Frontal cortex (tissue), 4 donors: ENCODE measurements around the gene CEP76. TPM values are rescaled to one million over a fixed set of nuclear protein-coding genes. Genes with fewer than 3 reads are reported as not detected.

Experiments used
- DNase-seq, 2 donors: peaks; one replicate each; pipeline ENCODE4 v3.0.0; 2012; ENCODE audit warnings: low spot score in 2 of 2
- FAIRE-seq: peaks from 2 replicates; lab custom pipeline; 2012; peaks lifted over from hg19 to GRCh38; lab: Jason Lieb, UNC
- total RNA-seq: library from RNA; depleted of rRNA; stranded (reverse); fragments of >200 nt; gene quantifications from one replicate; pipeline ENCODE4 v1.2.3, GENCODE V29; 2014
- donor health status: control.
- donor health status: control.
- donor health status: control.

CEP76 gene, protein sequence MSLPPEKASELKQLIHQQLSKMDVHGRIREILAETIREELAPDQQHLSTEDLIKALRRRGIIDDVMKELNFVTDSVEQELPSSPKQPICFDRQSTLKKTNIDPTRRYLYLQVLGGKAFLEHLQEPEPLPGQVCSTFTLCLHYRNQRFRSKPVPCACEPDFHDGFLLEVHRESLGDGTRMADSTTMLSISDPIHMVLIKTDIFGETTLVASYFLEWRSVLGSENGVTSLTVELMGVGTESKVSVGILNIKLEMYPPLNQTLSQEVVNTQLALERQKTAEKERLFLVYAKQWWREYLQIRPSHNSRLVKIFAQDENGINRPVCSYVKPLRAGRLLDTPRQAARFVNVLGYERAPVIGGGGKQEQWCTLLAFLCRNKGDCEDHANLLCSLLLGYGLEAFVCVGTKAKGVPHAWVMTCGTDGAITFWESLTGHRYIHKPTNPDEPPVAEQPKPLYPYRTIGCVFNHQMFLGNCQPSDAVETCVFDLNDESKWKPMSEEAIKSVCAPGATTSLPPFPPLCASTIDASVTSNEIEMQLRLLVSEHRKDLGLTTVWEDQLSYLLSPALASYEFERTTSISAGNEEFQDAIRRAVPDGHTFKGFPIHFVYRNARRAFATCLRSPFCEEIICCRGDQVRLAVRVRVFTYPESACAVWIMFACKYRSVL
- total RNA-seq = 24.5 TPM

- DNase-seq (peak; percentile 83 to 85), FAIRE-seq (no peak)
Observed at GRCh38 chr18:12702221-12703095, at the start of gene CEP76, which contains the start of gene PSMG2. TSS of gene CEP76 (minus strand) at chr18:12702723. CDS start at chr18:12702548, 175 bp downstream. TSS of gene PSMG2 (plus strand) at chr18:12703042. CDS start at chr18:12703108, 66 bp downstream.

DNA sequence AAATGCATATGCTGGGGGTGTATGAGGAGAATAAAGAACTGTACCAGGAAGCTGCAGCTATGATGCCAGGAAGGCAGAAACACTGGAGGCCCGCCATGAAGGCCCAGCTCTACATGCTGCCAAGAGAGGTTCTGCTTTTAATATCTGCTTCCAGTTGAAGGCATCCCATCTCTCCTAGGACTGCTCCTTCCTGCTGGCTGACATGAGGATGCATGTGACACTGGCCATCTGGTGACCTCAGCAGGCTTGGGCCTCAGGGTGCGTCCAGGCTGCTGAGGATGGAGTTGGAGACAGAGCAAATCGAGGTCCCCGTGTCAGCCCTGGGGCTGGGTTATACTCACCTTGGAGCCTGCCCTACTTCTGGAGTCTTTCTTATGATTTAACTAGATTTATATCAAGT, 49.4 kb upstream of the CEP76 start:
- FAIRE-seq = no peak

GRCh38 chr18:12751503-12751884, 49.0 kb upstream of the CEP76 start:
- no peak for FAIRE-seq

More for the DNA sequence above, 49.4 kb upstream of the CEP76 start:
- no peak for DNase-seq

DNA sequence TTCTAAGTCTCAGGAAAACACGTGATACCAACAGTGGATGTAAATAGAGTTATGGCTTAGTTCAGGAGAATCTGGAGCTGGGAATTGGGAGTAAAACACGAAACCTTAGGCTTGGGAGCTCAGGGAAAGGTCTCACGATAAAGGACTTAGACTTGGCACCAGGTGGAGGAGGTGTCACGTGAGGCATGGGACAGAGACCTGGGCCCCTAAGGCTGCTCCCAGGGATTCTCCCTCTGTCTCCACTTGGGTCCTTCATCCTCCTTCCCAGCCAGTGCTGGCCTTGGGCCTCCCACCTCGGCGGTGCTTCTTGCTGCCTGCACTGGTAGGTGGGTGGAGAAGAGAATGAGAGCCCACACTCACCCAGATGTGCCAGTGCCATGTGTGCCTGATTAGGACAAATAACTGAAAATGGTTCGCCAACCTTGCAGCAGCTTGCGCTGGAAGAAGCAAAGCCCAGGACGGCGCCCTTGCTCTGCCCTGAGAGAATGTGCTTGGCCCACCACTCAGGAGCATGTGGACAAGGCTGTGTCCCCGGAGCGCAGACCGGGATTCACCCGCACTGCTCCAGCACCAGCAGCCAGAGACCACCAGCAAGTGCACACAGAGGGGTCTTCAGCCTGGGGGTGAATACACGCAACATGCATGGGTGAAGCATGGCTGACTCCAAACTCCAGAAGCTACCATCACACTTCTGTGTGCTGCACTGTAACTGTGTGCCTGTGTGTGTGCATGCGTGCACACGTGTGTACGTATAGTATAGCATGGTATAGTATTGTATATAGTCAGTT, 48.4 kb upstream of the CEP76 start:
- DNase-seq (no peak), FAIRE-seq (no peak)

More at GRCh38 chr18:12751503-12751884, 49.0 kb upstream of the CEP76 start:
- DNase-seq = no peak

DNA sequence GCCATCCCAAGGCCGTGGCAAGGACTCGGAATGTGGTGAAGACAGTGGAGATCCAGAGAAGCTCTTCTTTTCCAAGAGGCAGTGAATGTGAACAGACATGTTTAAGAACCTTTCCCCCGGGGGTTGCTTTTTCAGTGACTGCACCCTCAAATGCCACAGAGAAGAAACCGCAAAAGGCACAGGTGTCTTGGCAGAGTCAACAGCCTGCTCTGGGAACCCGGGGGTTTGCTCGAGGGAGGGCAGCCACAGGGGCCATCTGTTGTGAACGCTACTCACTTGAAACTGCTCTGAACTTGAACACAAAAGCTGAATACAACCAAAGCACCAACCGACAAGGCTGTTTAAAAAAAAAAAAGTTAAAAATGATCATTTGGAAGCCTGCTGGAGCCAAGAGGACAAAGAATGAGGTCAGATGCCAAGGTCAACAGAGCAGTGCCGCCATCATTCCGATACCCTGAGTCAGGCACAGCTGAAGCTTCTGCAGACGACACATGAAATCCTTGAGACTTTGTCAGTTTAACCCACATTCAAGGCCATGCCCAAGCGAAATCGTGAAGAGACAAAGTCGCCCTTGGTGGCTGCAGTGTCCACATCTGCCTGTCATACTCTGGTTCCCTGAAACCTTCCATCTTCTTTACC, 47.7 kb upstream of the CEP76 start:
- DNase-seq (no peak), FAIRE-seq (no peak)

- FAIRE-seq (no peak), DNase-seq (no peak)
Observed at GRCh38 chr18:12749121-12749520, 46.6 kb upstream of the CEP76 start.

DNA sequence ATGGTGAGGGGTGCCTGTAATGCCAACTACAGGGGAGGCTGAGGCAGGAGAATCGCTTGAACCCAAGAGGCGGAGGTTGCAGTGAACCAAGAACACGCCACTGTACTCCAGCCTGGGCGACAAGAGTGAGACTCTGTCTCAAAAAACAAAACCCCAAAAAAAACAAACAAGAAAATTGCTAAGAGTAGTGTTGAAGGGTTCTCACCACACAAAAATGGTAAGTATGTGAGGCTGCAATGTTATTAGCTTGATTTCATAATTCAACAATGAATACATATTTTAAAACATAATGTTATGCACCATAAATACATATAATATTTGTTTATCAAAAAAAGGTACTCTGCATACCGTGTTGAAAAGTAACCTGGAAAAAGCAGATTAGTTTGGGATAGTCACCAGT, 46.1 kb upstream of the CEP76 start:
- FAIRE-seq = no peak
- DNase-seq = no peak

DNA sequence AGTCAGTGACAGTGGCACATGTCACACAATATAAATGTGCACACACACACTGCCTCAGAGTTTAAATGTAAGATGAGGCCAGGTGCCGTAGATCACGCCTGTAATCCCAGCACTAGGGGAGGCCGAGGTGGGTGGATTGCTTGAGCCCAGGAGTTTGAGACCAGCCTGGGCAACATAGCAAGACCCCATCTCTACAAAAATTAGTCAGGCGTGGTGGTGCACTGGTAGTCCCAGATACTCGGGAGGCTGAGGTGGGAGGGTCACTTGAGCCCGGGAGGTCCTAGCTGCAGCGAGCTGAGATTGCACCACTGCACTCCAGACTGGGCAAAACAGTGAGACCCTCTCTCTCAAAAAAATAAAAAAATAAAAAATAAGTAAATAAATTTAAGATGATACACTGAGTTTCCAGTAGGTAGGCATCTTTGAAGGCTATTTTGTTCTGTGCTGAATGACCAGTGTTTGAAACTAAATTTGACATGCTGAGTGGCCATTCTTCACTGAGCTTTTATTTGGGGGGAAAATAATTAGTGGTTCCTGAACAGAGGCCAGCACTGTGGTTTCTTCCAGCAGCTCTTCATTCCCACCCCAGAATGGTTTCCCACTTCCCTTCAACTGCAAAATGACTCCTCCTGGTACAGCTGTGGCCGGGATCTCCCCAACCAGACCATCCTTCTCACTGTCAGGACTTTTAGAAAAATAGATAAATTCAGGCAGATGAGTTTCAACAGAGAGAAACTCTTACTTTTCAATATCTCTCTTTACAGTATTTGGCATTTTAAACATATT, 45.2 kb upstream of the CEP76 start:
- FAIRE-seq = no peak
- DNase-seq = no peak

DNA sequence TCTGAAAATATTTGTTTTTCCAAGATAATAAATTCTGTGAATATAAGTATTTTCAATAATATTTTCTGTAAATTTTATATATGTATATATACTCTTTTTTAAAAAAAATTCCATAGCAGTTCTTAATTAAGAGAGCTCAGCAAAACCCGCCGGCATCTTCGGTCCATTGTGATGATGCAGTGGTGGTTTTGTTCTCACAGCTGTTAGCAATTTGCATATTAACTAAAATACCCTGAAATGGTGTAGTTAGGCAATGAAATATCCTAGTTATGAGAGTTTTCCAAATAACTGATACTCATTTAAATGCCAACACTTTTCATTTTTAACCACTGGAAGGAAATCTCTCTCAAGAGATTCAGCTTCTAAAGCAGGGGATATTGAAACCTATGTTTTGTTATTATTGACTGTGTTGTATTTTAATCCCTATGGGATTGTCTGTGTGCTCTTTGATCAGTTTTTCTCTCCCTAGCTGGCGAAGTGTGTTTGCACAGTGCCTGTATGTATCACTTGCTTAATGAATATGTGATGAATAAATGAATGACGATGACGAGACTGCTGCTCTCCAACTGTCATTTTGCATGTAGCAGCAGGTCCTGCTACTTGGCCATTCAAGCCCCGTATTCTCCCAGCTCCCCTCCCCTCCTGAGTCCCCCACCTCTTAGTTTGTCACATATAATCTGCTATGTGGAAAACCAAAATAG, 42.7 kb upstream of the CEP76 start:
- FAIRE-seq (no peak), DNase-seq (no peak)

DNA sequence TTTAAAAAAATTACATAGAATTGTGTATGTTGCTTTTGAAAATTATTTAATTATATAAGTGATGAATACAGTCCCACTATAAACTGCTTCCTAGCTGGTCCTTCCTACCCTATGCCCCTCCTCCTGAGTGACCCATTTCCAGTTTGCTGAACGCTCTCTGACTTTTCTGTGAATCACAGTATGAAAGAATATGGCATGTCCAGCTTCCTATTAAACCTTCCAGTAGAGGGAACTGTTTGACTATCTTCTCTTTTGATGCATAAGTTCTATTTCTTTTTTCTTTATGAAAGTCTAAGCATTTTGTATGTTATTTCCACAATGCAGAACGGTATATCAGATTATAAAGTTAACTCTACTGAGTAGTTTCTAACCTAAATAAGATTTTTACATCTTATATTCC, 41.6 kb upstream of the CEP76 start:
- no peak for FAIRE-seq
- DNase-seq = peak; percentile 42 to 59

GRCh38 chr18:12742453-12742852, 39.9 kb upstream of the CEP76 start:
- no peak for FAIRE-seq
- no peak for DNase-seq

GRCh38 chr18:12741351-12741750, 38.8 kb upstream of the CEP76 start:
- no peak for FAIRE-seq
- DNase-seq = no peak

DNA sequence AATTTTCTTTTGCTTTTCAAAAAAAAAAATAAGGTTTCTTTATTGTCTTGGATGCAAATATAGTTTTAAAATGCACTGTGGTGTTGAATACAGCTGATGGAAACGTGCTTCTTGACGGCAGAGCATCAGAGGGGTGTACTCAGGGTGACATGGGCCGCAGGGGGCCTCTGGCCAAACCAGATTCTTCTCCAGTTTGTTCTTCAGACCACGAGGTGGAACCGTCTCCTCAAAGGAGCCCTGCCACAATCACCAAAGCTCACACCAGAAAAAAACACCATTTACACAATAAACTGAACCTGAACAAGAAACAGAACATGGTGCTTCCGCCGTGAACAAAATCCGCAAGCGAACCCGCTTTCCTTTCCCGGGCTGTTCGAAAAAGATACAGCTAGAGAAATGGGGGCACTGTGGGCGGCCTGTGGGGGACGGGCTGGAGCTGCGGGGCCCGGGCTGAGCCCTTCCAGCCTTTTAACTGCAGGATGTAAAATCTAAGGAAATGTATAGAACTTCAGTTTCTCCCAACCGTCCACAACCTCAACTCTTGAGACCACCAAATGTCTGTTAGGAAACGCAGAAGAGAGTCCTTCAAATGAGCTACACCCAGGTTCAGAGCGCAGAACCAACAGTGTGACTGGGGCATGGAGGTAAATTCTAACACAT, 34.9 kb upstream of the CEP76 start:
- no peak for FAIRE-seq
- no peak for DNase-seq

DNA sequence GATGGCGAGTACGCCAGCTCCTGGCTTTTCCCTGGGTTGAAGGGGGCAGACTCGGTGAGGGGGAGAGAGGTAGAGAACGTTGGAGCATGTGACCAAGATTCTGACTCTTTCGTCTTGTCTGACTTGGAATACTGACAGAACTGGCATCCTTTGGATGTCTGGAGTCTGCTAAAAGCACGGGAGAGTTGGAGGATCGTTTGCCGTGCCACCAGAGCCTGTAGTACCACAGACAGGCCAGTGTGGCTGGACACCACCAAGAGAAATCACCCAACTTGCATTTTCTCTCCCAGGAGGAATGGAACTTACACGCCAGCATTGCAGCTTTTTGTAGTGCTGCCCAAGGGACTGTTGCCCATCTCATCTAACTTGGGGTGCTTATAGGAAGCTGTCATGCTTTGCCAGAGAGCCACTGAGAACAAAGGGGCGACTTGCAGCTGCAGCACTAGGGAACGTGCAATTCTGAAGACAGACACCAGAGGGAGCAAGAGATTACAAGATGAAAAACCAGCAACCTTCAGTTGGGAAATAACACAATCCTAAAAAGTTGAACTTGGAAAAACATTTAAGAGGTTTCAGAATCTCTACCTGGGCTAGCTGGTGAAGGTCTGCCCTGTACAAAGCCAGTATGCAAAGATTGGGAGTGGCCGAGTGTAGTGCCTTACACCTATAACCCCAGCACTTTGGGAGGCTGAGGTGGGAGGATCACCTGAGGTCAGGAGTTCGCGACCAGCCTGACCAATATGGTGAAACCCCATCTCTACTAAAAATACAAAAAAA, 24.4 kb upstream of the CEP76 start:
- FAIRE-seq (no peak), DNase-seq (peak; percentile 59 to 69)

GRCh38 chr18:12726331-12726730, 23.8 kb upstream of the CEP76 start:
- DNase-seq (no peak), FAIRE-seq (no peak)

- DNase-seq (no peak), FAIRE-seq (no peak)
Observed at GRCh38 chr18:12722731-12723130, 20.2 kb upstream of the CEP76 start.
